Type B pancreatic cell (in vitro differentiated cells): ENCODE results near the gene NBAS. TPM values are rescaled to one million over a fixed set of nuclear protein-coding genes. Genes with fewer than 3 reads are reported as not detected.
"Not testable (repeated sequence)": the region's sequence is repeated elsewhere in the genome, so short reads cannot be mapped to it uniquely, and the experiment has no call there.

Experiments
- DNase-seq: peaks from one replicate; pipeline ENCODE4 v3.0.0; 2021; ENCODE audit warnings: mixed read lengths; ENCODE audit not compliant: unreplicated experiment; ENCODE audit errors: extremely low spot score
- H3K27ac Mint-ChIP-seq: 2 replicates; pipeline ENCODE4 v1.8.0; 2021; ENCODE audit warnings: mild to moderate bottlenecking, mixed read lengths
- H3K27me3 Mint-ChIP-seq: 2 replicates; pipeline ENCODE4 v1.8.0; 2021; ENCODE audit warnings: mixed read lengths
- H3K36me3 Mint-ChIP-seq: 2 replicates; pipeline ENCODE4 v1.8.0; 2021; ENCODE audit warnings: mixed read lengths
- H3K4me1 Mint-ChIP-seq: one replicate; pipeline ENCODE4 v1.8.0; 2021; ENCODE audit warnings: mixed read lengths; ENCODE audit not compliant: unreplicated experiment
- H3K4me3 Mint-ChIP-seq: 2 replicates; pipeline ENCODE4 v1.8.0; 2021; ENCODE audit warnings: mild to moderate bottlenecking, mixed read lengths
- H3K9me3 Mint-ChIP-seq: 2 replicates; pipeline ENCODE4 v1.8.0; 2021; ENCODE audit warnings: mixed read lengths
- CTCF ChIP-seq: fragments of 200-600 bp; sonication (generic); conservative IDR thresholded peaks from 2 replicates; pipeline ENCODE4 v1.5.0; 2021; ENCODE audit warnings: antibody characterized with exemption, mild to moderate bottlenecking
- total RNA-seq: library from RNA; stranded (reverse); gene quantifications from 2 replicates; pipeline ENCODE4 v1.2.1, GENCODE V29; 2021; ENCODE audit warnings: low replicate concordance

The NBAS gene
- total RNA-seq, 1 donor from 2014 or later, result 53.5 TPM

GRCh38 chr2:15331787-15332186 lies 229.3 kb downstream of the NBAS start:
- Mint-ChIP-seq H3K4me1 (no peaks in the 10 kb centered on the region), H3K27ac (no peak overlapping the region), H3K27me3 (no peaks in the 10 kb centered on the region), H3K36me3 (peaks cover 7% of the 10 kb centered on the region), H3K9me3 (no peaks in the 10 kb centered on the region), H3K4me3 (no peak overlapping the region)
- no peak for DNase-seq
- no peak for TF ChIP-seq CTCF

GRCh38 chr2:15325296-15325695 lies 235.8 kb downstream of the NBAS start:
- H3K36me3 Mint-ChIP-seq, result peaks cover 12% of the 10 kb centered on the region
- H3K27ac Mint-ChIP-seq, result no peak overlapping the region
- TF ChIP-seq CTCF, result no peak
- no peaks in the 10 kb centered on the region for H3K9me3 Mint-ChIP-seq
- H3K4me3 Mint-ChIP-seq, result no peak overlapping the region
- no peak for DNase-seq
- no peaks in the 10 kb centered on the region for H3K27me3 Mint-ChIP-seq
- H3K4me1 Mint-ChIP-seq, result no peaks in the 10 kb centered on the region

- no peak for TF ChIP-seq CTCF
- no peak overlapping the region for H3K27ac Mint-ChIP-seq
- no peaks in the 10 kb centered on the region for H3K27me3 Mint-ChIP-seq
- no peaks in the 10 kb centered on the region for H3K4me1 Mint-ChIP-seq
- H3K4me3 Mint-ChIP-seq, result no peak overlapping the region
- DNase-seq, result no peak
- H3K36me3 Mint-ChIP-seq, result peaks cover 32% of the 10 kb centered on the region
- H3K9me3 Mint-ChIP-seq, result peaks cover 12% of the 10 kb centered on the region
These were observed 237.9 kb downstream of the NBAS start for GRCh38 chr2:15323227-15323626.

- H3K9me3 Mint-ChIP-seq, result peaks cover 20% of the 10 kb centered on the region
- not testable (repeated sequence) for H3K27ac Mint-ChIP-seq, H3K4me1 Mint-ChIP-seq, DNase-seq, H3K27me3 Mint-ChIP-seq, H3K4me3 Mint-ChIP-seq
- peaks cover 34% of the 10 kb centered on the region for H3K36me3 Mint-ChIP-seq
These were observed 239.7 kb downstream of the NBAS start for GRCh38 chr2:15321481-15321880.

GRCh38 chr2:15316370-15316814 lies 244.7 kb downstream of the NBAS start:
- H3K27me3 Mint-ChIP-seq, result no peaks in the 10 kb centered on the region
- DNase-seq, result no peak
- H3K36me3 Mint-ChIP-seq, result peaks cover 39% of the 10 kb centered on the region
- H3K4me1 Mint-ChIP-seq, result no peaks in the 10 kb centered on the region
- H3K4me3 Mint-ChIP-seq, result no peak overlapping the region
- TF ChIP-seq CTCF, result no peak
- H3K9me3 Mint-ChIP-seq, result peaks cover 20% of the 10 kb centered on the region
- H3K27ac Mint-ChIP-seq, result no peak overlapping the region

- Mint-ChIP-seq H3K4me1 (no peaks in the 10 kb centered on the region), H3K36me3 (peaks cover 35% of the 10 kb centered on the region), H3K27me3 (no peaks in the 10 kb centered on the region), H3K27ac (no peak overlapping the region), H3K9me3 (peaks cover 20% of the 10 kb centered on the region), H3K4me3 (no peak overlapping the region)
- no peak for DNase-seq
- no peak for TF ChIP-seq CTCF
These were observed 245.7 kb downstream of the NBAS start for GRCh38 chr2:15315411-15315810.
